Posterior vena cava (tissue), 2 donors: Measurements from ENCODE around the gene LTB. TPM values are rescaled to one million over a fixed set of nuclear protein-coding genes. Genes with fewer than 3 reads are reported as not detected.

Experiments used
- DNase-seq: peaks from one replicate; pipeline ENCODE4 v3.0.0-alpha.2; 2020; ENCODE audit warnings: low spot score
- intact Hi-C, 2 donors: fragments of 100-400 bp; cut with DNase I; formaldehyde crosslinking; loops; one replicate each; pipeline versions ENCODE4 v1.14.1 to v1.14.2; 2022 to 2023
- long read RNA-seq, 2 donors: library from polyadenylated mRNA; unstranded; transcript quantifications; one replicate each; pipeline ENCODE4 v2.0.0, GENCODE V29; 2020 to 2021
- total RNA-seq, 2 donors: library from RNA; stranded (reverse); fragmentation: NEBNext Ultra II Directional; extraction: Animal tissue kit (Norgen Biotek cat#: 25700); gene quantifications; one replicate each; pipeline ENCODE4 v1.2.1, GENCODE V29; 2021
- donor health status: DM: yes; HTN: yes; CAD: no.
- donor health status: DM: yes; HTN: yes; CAD: no.

LTB gene
- total RNA-seq: 1 to 10 TPM in 1 of 2 donors, under 1 TPM in 1; 0.90 to 1.6 TPM
- long read RNA-seq, donor 1: 0 reads
- long read RNA-seq, donor 2, partial matches to known transcripts: 0 of 1 reads
- long read RNA-seq, donor 2, other reads (novel, unspliced or antisense): 0 of 1 reads

- intact Hi-C loops: no loop called here
- DNase-seq: no peak
Observed at GRCh38 chr6:31582230-31582643, at the start of gene LTB. LTB (minus strand) TSS chr6:31582424; CDS start chr6:31582417, 7 bp downstream.

DNA sequence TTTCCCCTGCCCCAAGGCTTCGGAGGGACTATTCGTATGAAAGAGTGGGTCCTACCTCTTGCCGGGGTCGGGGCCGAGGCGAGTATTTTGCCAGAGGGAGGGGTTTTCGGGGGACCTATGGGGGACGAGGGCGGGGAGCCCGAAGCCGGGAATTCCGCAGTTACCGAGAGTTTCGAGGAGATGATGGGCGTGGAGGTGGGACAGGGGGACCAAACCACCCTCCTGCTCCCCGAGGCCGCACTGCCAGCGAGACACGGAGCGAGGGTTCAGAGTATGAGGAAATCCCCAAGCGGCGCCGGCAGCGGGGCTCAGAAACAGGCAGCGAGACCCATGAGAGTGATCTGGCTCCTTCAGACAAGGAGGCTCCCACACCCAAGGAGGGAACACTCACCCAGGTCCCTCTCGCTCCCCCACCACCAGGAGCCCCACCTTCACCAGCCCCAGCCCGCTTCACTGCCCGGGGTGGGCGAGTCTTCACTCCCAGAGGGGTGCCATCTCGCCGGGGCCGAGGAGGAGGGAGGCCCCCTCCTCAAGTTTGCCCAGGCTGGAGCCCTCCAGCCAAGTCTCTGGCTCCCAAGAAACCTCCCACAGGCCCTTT lies 49.6 kb upstream of the LTB start:
- intact Hi-C loops: no loop called here
- no peak for DNase-seq

DNA sequence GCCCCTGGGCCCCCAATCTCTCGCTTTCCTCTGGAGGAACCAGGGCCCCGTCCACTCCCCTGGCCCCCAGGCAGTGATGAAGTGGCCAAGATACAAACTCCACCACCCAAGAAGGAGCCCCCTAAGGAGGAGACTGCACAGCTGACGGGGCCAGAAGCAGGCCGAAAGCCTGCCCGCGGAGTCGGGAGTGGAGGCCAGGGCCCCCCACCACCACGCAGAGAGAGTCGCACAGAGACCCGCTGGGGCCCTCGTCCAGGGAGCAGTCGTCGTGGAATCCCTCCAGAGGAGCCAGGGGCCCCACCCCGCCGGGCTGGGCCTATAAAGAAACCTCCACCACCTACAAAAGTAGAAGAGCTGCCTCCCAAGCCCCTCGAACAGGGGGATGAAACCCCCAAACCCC lies 49.0 kb upstream of the LTB start:
- DNase-seq: no peak
- intact Hi-C loops: no loop called here

GRCh38 chr6:31630177-31630934 lies 48.1 kb upstream of the LTB start:
- DNase-seq: no peak
- intact Hi-C loops: no loop called here

DNA sequence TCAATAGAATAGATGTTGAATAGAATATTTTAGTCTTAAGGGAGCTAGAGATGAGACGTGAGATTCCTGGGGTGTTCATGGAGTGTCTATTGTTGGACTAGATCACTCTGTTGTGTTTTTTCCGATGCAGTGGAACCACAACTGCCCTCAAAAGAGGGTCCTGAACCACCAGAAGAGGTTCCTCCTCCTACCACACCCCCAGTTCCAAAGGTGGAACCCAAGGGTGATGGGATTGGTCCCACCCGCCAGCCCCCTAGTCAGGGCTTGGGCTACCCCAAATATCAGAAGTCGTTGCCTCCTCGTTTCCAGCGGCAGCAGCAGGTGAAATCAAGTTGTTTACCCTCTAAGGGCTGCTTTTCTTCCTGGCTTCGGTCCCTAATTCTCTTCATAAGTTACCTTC lies 46.8 kb upstream of the LTB start:
- DNase-seq: no peak
- intact Hi-C loops: no loop called here

GRCh38 chr6:31627690-31628287 lies 45.6 kb upstream of the LTB start:
- no peak for DNase-seq
- intact Hi-C loops: no loop called here

DNA sequence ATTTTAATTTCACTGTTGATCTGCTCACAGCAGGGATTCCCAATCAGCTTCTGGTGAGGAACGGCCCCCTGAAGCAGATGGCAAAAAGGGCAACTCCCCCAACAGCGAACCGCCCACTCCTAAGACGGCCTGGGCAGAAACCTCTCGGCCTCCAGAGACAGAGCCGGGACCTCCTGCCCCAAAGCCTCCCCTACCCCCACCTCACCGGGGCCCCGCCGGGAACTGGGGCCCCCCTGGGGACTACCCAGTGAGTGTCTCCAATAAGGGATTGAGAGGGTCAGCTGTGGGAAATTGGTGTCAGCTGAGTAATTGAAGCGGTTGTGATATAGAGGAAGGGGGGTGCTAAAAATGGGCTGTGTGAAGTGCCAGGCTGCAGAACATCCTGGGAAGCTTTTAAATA lies 44.7 kb upstream of the LTB start:
- intact Hi-C loops: no loop called here
- DNase-seq: no peak

DNA sequence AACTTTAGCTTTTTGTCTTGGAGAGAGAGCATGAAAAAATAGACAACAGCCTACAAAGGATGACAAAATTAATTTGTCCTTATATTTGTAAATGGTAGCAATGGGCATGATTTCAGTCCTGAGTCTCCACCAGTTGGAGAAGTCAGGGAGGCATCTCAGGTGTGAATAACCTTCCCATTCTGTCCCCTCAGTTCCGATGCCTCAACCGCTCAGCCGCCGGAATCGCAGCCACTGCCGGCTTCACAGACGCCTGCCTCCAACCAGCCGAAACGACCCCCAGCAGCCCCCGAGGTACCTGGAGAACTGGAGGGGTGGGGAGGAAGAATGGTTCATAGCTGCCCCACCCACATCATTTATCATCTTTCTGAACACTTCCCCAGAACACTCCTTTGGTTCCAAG lies 41.8 kb upstream of the LTB start:
- DNase-seq: no peak
- intact Hi-C loops: no loop called here

GRCh38 chr6:31622684-31623091 lies 40.5 kb upstream of the LTB start:
- intact Hi-C loops: no loop called here
- DNase-seq: no peak

DNA sequence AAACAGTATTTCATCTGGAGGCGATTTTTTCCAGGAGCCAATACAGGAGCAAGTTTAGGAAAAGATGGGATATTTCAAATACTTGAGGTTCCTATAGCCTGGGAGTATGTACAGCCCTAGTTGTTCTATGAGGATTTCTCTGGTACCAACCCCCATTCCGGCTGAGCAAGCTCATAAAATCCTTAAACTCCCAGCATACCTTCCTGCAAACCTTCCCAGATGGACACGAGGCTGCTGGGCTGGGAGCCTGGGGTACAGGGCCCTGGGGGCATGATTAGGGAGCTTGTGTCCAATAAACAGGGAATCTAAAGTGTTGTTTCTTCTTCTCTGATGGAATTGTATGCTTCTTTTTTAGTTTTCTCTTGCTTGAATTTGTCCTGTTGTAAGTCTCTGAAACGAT lies 39.8 kb upstream of the LTB start:
- intact Hi-C loops: no loop called here
- no peak for DNase-seq

GRCh38 chr6:31621320-31621939 lies 39.2 kb upstream of the LTB start:
- DNase-seq: no peak
- intact Hi-C loops: no loop called here

DNA sequence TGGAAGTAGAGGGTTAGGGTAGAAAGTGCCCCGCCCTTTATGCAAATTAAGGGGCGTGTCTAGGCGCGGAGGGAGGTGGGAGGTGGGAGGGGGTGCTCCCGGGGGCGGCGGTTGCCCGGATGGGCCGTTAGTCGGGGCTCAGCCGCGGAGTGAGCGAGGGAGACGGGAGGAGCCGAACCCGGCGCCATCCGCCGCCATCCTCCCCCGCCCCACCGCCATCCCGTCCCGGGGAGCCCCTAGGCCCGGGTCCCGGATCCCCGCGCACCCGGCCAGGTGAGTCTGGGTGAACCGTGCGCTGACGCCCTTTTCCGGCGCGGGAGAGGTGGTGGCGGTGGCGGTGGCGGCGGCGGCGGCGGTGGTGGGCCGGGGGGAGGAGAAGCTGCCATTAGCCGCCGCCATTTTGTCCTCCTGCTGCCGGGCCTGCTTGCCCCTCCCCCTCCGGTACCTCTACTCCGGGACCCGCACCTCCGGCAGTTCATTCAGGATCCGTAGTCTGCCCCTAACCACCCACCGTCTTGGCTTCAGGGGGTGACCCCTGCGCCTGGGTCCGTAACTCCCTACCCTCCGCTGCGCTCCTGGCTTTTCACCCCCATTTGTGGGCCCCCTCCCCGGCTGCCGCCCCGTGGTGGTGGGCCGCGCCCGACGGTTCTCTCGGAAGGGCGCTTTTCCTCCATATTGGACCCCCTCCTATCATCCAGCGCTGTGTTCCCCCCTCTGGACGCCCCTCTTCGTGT lies 38.5 kb upstream of the LTB start, which contains the start of gene PRRC2A:
Gene PRRC2A, plus strand, starts transcription at position 130 of the 734 bp plus-strand sequence. CDS start 2,075 bp downstream, outside the sequence.
- DNase-seq: peak; percentile 98
- intact Hi-C loops: no loop called here

DNA sequence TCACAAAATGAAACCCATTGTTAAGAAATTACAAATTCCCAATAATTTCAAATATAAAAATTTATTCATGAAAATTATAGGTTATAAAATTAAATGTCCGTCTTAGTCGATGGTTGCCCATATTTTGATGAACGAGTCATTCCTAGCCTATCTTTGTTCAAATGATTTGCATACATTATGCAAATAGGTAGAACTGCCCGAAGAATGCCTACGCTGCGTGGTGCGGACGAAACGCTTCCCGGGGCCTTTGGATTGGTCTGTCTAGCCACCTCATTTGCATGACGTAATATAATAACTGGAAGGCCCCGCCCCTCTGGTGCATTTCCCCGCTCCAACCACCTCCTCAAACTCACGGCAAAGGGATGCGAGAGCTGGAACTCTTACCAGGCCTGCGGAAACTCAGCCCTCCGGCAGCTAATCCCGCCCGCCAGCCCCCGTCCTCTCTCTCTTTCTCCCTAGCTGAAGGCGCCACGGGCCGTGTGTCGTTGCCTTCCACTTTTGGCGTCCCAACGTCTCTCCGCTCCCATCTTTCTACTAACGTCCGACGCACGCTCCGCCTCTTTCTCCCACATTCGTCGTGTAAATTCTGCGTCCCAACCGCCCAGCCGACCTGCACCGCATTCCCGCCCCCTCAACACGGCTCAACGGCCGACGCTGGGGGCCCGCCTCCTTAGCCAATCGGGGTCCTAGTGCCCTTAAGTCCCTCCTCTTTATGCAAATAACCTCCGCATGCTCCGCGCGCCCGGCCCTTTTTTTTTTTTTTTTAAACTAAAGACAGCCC lies 37.8 kb upstream of the LTB start:
- DNase-seq: peak; percentile 99
- intact Hi-C loops: no loop called here

GRCh38 chr6:31617010-31617409 lies 34.8 kb upstream of the LTB start:
- DNase-seq: no peak
- intact Hi-C loops: no loop called here

- DNase-seq: no peak
Observed at GRCh38 chr6:31615748-31616147, 33.5 kb upstream of the LTB start.

DNA sequence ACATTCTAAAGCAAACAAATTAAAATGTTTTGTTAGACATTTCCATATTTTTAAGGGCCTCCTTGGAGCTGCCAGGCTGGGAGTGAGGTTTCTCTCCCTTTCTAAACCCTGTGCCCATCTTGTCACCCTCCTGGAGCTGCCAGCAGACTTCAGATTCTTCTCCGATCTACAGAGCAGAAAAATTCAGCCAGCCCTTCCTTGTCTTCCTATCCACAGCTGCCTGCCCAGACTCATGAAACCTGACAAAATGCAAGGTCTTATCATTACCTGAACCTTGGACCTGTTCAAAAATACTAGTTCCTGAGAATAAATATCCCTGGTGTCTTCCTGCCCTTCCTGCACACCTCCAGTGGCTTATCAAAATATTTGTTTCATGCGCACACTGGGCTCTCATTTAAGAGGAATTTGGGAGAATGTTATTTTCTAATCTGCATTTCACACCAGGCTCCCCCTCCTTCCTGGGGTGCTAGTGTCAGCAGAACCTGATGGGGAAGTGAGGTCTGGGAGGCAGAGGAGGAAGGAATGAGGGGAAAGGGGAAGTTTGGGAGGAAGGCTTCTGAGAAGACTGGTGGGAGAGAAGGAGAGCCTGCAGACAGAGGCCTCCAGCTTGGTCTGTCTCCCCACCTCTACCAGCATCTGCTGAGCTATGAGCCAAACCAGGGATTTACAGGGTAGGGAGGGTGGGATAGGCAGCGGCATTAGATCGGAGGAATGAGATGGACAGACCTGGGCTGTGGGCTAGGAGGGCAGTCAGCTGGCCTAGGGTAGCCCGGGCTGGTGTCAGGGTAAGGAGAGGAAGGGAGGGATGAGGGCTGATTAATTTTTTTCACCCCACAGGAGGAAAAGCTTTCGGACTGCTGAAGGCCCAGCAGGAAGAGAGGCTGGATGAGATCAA lies 32.7 kb upstream of the LTB start, which contains the start of gene AIF1:
Gene AIF1, plus strand, starts transcription at position 551 of the 895 bp plus-strand sequence. Its CDS starts 96 bp downstream, at position 647.
- intact Hi-C loops: loop anchor here in 1 of 2 donors (1.0 kb wide), 1 partner anchor 39 kb away; no protein-coding TSS in a partner anchor
- no peak for DNase-seq

More at GRCh38 chr6:31615748-31616147, 33.5 kb upstream of the LTB start:
- intact Hi-C loops: no loop called here

- DNase-seq: no peak
- intact Hi-C loops: loop anchor here in 1 of 2 donors (1.0 kb wide), 1 partner anchor 38 kb away; no protein-coding TSS in a partner anchor
Observed at GRCh38 chr6:31614075-31614619, 31.9 kb upstream of the LTB start.
